H9 (cell line): ENCODE measurements around the gene OR8B8. TPM values are rescaled to one million over a fixed set of nuclear protein-coding genes. Genes with fewer than 3 reads are reported as not detected.

Experiments
- DNase-seq: peaks from one replicate; pipeline ENCODE4 v3.0.0-alpha.2; 2017
- H2AFZ ChIP-seq: one replicate; pipeline ENCODE4 v1.6.1; 2013; ENCODE audit warnings: mild to moderate bottlenecking, low read length, control low read depth, moderate library complexity
- H2AK5ac ChIP-seq: 2 replicates; pipeline ENCODE4 v1.6.1; 2013; ENCODE audit warnings: low read length, control low read depth, mixed read lengths; ENCODE audit not compliant: insufficient read length
- H2BK120ac ChIP-seq: one replicate; pipeline ENCODE4 v1.6.1; 2013; ENCODE audit warnings: low read depth, mild to moderate bottlenecking, low read length, control low read depth, inconsistent platforms; ENCODE audit not compliant: poor library complexity, severe bottlenecking
- H2BK12ac ChIP-seq: 2 replicates; pipeline ENCODE4 v1.6.1; 2013; ENCODE audit warnings: low read length, control low read depth, mixed read lengths, low read depth; ENCODE audit not compliant: insufficient read length
- H2BK15ac ChIP-seq: 2 replicates; pipeline ENCODE4 v1.6.1; 2013; ENCODE audit warnings: low read depth, low read length, control low read depth
- H2BK20ac ChIP-seq: one replicate; pipeline ENCODE4 v1.6.1; 2013; ENCODE audit warnings: low read depth, mild to moderate bottlenecking, low read length, control low read depth, inconsistent platforms; ENCODE audit not compliant: poor library complexity, severe bottlenecking
- H2BK5ac ChIP-seq: 2 replicates; pipeline ENCODE4 v1.6.1; 2013; ENCODE audit warnings: low read length, control low read depth, mixed read lengths; ENCODE audit not compliant: insufficient read length
- H3K14ac ChIP-seq: 2 replicates; pipeline ENCODE4 v1.6.1; 2013; ENCODE audit warnings: low read length, control low read depth; ENCODE audit not compliant: insufficient read depth
- H3K18ac ChIP-seq: 2 replicates; pipeline ENCODE4 v1.6.1; 2013; ENCODE audit warnings: low read depth, mild to moderate bottlenecking, mixed read lengths, low read length, control low read depth; ENCODE audit not compliant: insufficient read length
- H3K23ac ChIP-seq: 2 replicates; pipeline ENCODE4 v1.6.1; 2013; ENCODE audit warnings: low read length, control low read depth, mixed read lengths, low read depth; ENCODE audit not compliant: insufficient read length
- H3K23me2 ChIP-seq: 2 replicates; pipeline ENCODE4 v1.6.1; 2013; ENCODE audit warnings: low read depth, mild to moderate bottlenecking, mixed read lengths, low read length, control low read depth; ENCODE audit not compliant: insufficient read length, poor library complexity, severe bottlenecking
- H3K27ac ChIP-seq: 2 replicates; pipeline ENCODE4 v1.5.1; 2013; ENCODE audit warnings: low read length, control low read depth, mixed read lengths, low read depth; ENCODE audit not compliant: insufficient read length
- H3K27me3 ChIP-seq: 2 replicates; pipeline ENCODE4 v1.6.1; 2013; ENCODE audit warnings: low read length, control low read depth, inconsistent platforms; ENCODE audit not compliant: insufficient read depth
- H3K4ac ChIP-seq: 2 replicates; pipeline ENCODE4 v1.6.1; 2013; ENCODE audit warnings: low read depth, mild to moderate bottlenecking, control low read depth, inconsistent platforms, low read length, moderate library complexity
- H3K4me1 ChIP-seq: 2 replicates; pipeline ENCODE4 v1.6.1; 2013; ENCODE audit warnings: low read length, control low read depth, inconsistent platforms; ENCODE audit not compliant: insufficient read depth
- H3K4me2 ChIP-seq: 2 replicates; pipeline ENCODE4 v1.6.1; 2013; ENCODE audit warnings: low read length, control low read depth, mixed read lengths; ENCODE audit not compliant: insufficient read length, insufficient read depth
- H3K56ac ChIP-seq: 2 replicates; pipeline ENCODE4 v1.6.1; 2013; ENCODE audit warnings: low read depth, mild to moderate bottlenecking, mixed read lengths, low read length, control low read depth; ENCODE audit not compliant: insufficient read length
- H3K79me1 ChIP-seq: 2 replicates; pipeline ENCODE4 v1.6.1; 2013; ENCODE audit warnings: low read depth, mild to moderate bottlenecking, moderate library complexity, low read length, control low read depth, inconsistent platforms; ENCODE audit not compliant: insufficient read depth, poor library complexity, severe bottlenecking
- H3K79me2 ChIP-seq: 2 replicates; pipeline ENCODE4 v1.6.1; 2013; ENCODE audit warnings: low read length, control low read depth, inconsistent platforms; ENCODE audit not compliant: insufficient read depth
- H3K9ac ChIP-seq: 2 replicates; pipeline ENCODE4 v1.6.1; 2013; ENCODE audit warnings: low read length, control low read depth, mixed read lengths; ENCODE audit not compliant: insufficient read length; ENCODE audit errors: extremely low read depth
- H3K9me3 ChIP-seq: one replicate; pipeline ENCODE4 v1.6.1; 2013; ENCODE audit warnings: low read depth, low read length, inconsistent platforms; ENCODE audit not compliant: control insufficient read depth
- H3T11ph ChIP-seq: one replicate; pipeline ENCODE4 v1.6.1; 2013; ENCODE audit warnings: mild to moderate bottlenecking, low read length, control low read depth, inconsistent platforms
- H4K20me1 ChIP-seq: one replicate; pipeline ENCODE4 v1.6.1; 2013; ENCODE audit not compliant: control insufficient read depth, insufficient read length, insufficient read depth
- H4K5ac ChIP-seq: 2 replicates; pipeline ENCODE4 v1.6.1; 2013; ENCODE audit warnings: low read depth, mild to moderate bottlenecking, mixed read lengths, low read length, control low read depth; ENCODE audit not compliant: insufficient read length
- H4K8ac ChIP-seq: replicated peaks from 2 replicates; pipeline ENCODE4 v1.6.1; 2013; ENCODE audit warnings: low read length, control low read depth, mixed read lengths, low read depth; ENCODE audit not compliant: insufficient read length
- H4K91ac ChIP-seq: 2 replicates; pipeline ENCODE4 v1.6.1; 2013; ENCODE audit warnings: low read depth, mild to moderate bottlenecking, moderate library complexity, mixed read lengths, low read length, control low read depth; ENCODE audit not compliant: insufficient read length
- H3K27ac Mint-ChIP-seq, 3 experiments: 2 replicates in 2 of 3; 3 replicates in 1 of 3; pipeline ENCODE4 v1.8.0; 2020 to 2021; ENCODE audit warnings: mixed read lengths in 3 of 3, mild to moderate bottlenecking in 1 of 3, moderate library complexity in 1 of 3
- H3K27me3 Mint-ChIP-seq: 2 replicates; pipeline ENCODE4 v1.8.0; 2021; ENCODE audit warnings: low read depth, mild to moderate bottlenecking, moderate library complexity, mixed read lengths
- H3K36me3 Mint-ChIP-seq, 3 experiments: 2 replicates in 2 of 3; 3 replicates in 1 of 3; pipeline ENCODE4 v1.8.0; 2020 to 2021; ENCODE audit warnings: low read depth in 3 of 3, mixed read lengths in 3 of 3; ENCODE audit not compliant: insufficient read depth in 1 of 3
- H3K4me1 Mint-ChIP-seq, 2 experiments: 2 replicates each; pipeline ENCODE4 v1.8.0; 2020; ENCODE audit warnings: mixed read lengths in 2 of 2
- H3K4me3 Mint-ChIP-seq, 2 experiments: 2 replicates in 1 of 2; 3 replicates in 1 of 2; pipeline ENCODE4 v1.8.0; 2020 to 2021; ENCODE audit warnings: mild to moderate bottlenecking in 2 of 2, mixed read lengths in 2 of 2, moderate library complexity in 1 of 2
- H3K9me3 Mint-ChIP-seq, 2 experiments: 2 replicates in 1 of 2; 3 replicates in 1 of 2; pipeline ENCODE4 v1.8.0; 2020; ENCODE audit warnings: mild to moderate bottlenecking in 2 of 2, mixed read lengths in 2 of 2, moderate library complexity in 1 of 2
- CTCF ChIP-seq: fragments of 200-600 bp; sonication (generic); conservative IDR thresholded peaks from 3 replicates; pipeline ENCODE4 v1.8.0; 2021; ENCODE audit warnings: antibody characterized with exemption, mild to moderate bottlenecking
- WGBS: extraction: QIAGEN DNeasy Blood & Tissue Kit; methylation state at CpG from one replicate; pipeline ENCODE4 v1.1.7; 2013; ENCODE audit warnings: missing lambda C conversion rate, low lambda C conversion rate, mixed read lengths; ENCODE audit not compliant: insufficient read length; ENCODE audit errors: extremely low coverage; 5-methylcytosine and 5-hydroxymethylcytosine counted together
- total RNA-seq: library from RNA; stranded (reverse); gene quantifications from 2 replicates; pipeline ENCODE4 v1.2.1, GENCODE V29; 2021

OR8B8 gene
- total RNA-seq, 1 experiment from 2014 or later = not detected

GRCh38 chr11:124465368-124465767 is 19.9 kb upstream of the OR8B8 start:
- H3K9me3 Mint-ChIP-seq = no peaks in the 10 kb centered on the region
- H2AK5ac ChIP-seq = no peak overlapping the region
- DNase-seq = no peak
- H3K27ac ChIP-seq = no peak overlapping the region
- H3K79me2 ChIP-seq = no peaks in the 10 kb centered on the region
- H3K27ac Mint-ChIP-seq = no peak overlapping the region; a peak in 2 of 7 replicates
- H3K23me2 ChIP-seq = no peaks in the 10 kb centered on the region
- peaks cover 4% of the 10 kb centered on the region in 2 experiments; a peak in 2 of 4 replicates for H3K4me1 Mint-ChIP-seq
- no peaks in the 10 kb centered on the region; the same call in none of the 2 replicates for H3K27me3 Mint-ChIP-seq
- no peak overlapping the region for H2AFZ ChIP-seq
- no peaks in the 10 kb centered on the region for H3K79me1 ChIP-seq
- H2BK12ac ChIP-seq = no peak overlapping the region
- H3K18ac ChIP-seq = no peak overlapping the region
- no peak overlapping the region for H3T11ph ChIP-seq
- H3K9ac ChIP-seq = no peak overlapping the region
- no peak overlapping the region for H3K56ac ChIP-seq
- H2BK15ac ChIP-seq = no peak overlapping the region
- no peak overlapping the region for H2BK120ac ChIP-seq
- no CpG with 5 or more reads among the region's 4 CpGs for WGBS
- H3K4ac ChIP-seq = no peak overlapping the region
- H4K20me1 ChIP-seq = no peaks in the 10 kb centered on the region
- no peak overlapping the region for H3K14ac ChIP-seq
- no peak overlapping the region for H4K5ac ChIP-seq
- no peaks in the 10 kb centered on the region for H3K4me1 ChIP-seq
- no peak overlapping the region for H3K23ac ChIP-seq
- H3K27me3 ChIP-seq = no peaks in the 10 kb centered on the region
- H3K4me2 ChIP-seq = no peak overlapping the region
- no peak overlapping the region for H3K4me3 Mint-ChIP-seq
- H4K91ac ChIP-seq = no peak overlapping the region
- H4K8ac ChIP-seq = no peak overlapping the region
- H3K36me3 Mint-ChIP-seq = no peaks in the 10 kb centered on the region
- no peak for TF ChIP-seq CTCF
- H2BK20ac ChIP-seq = no peak overlapping the region
- H3K9me3 ChIP-seq = no peaks in the 10 kb centered on the region
- H2BK5ac ChIP-seq = no peak overlapping the region
